ENCODE results near the gene MANEA. TPM values are rescaled to one million over a fixed set of nuclear protein-coding genes. Genes with fewer than 3 reads are reported as not detected.

Gene MANEA
- total RNA-seq, 1 experiment from 2014 or later: 15.7 TPM

GRCh38 chr6:95569560-95569959 is 7.8 kb upstream of the MANEA start:
- Histone ChIP-seq H3K4me1 (0 out of 2 replicates have a peak, but pooled peaks cover 3% of the 10 kb centered on the region), H3K4me3 (ENCODE audit: low read depth, low read length) (no peak overlapping the region), H3K9me3 (no peaks in the 10 kb centered on the region; the same call in 1 of the 2 replicates), H3K36me3 (ENCODE audit: control insufficient read depth, insufficient read depth, low read length) (no peaks in the 10 kb centered on the region), H3K27me3 (replicated peaks; ENCODE audit: control insufficient read depth, insufficient read depth, low read length) (no peaks in the 10 kb centered on the region)
- H3K27ac Mint-ChIP-seq (ENCODE audit: unreplicated experiment): no peak overlapping the region
- TF ChIP-seq, protein P1, sequence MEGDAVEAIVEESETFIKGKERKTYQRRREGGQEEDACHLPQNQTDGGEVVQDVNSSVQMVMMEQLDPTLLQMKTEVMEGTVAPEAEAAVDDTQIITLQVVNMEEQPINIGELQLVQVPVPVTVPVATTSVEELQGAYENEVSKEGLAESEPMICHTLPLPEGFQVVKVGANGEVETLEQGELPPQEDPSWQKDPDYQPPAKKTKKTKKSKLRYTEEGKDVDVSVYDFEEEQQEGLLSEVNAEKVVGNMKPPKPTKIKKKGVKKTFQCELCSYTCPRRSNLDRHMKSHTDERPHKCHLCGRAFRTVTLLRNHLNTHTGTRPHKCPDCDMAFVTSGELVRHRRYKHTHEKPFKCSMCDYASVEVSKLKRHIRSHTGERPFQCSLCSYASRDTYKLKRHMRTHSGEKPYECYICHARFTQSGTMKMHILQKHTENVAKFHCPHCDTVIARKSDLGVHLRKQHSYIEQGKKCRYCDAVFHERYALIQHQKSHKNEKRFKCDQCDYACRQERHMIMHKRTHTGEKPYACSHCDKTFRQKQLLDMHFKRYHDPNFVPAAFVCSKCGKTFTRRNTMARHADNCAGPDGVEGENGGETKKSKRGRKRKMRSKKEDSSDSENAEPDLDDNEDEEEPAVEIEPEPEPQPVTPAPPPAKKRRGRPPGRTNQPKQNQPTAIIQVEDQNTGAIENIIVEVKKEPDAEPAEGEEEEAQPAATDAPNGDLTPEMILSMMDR (IDR thresholded peaks at IDR 0.05; ENCODE audit: insufficient read depth in 1 of 2, low read depth in 1 of 2, low read length in 1 of 2, severe bottlenecking in 1 of 2, unreplicated experiment in 1 of 2): no peak
- intact Hi-C loops (cut with micrococcal nuclease; ENCODE audit: unreplicated experiment): no loop called here
- H3K9me3 Mint-ChIP-seq (ENCODE audit: unreplicated experiment): no peaks in the 10 kb centered on the region
- BruUV-seq (replicated peaks): no TSS peak
- no peaks in the 10 kb centered on the region for H3K27me3 Mint-ChIP-seq (ENCODE audit: insufficient read depth, unreplicated experiment)
- H3K36me3 Mint-ChIP-seq (ENCODE audit: insufficient read depth, unreplicated experiment): no peaks in the 10 kb centered on the region
- ChIA-PET CTCF (no interaction called here), POLR2A (no interaction called here)
- no peak for DNase-seq
- peaks cover 7% of the 10 kb centered on the region for H3K4me1 Mint-ChIP-seq (ENCODE audit: low read depth, unreplicated experiment)
- no peak overlapping the region for H3K4me3 Mint-ChIP-seq (ENCODE audit: unreplicated experiment)

GRCh38 chr6:95572098-95572497 is 5.2 kb upstream of the MANEA start:
- peaks cover 9% of the 10 kb centered on the region; the same call in 1 of the 2 replicates for H3K4me1 ChIP-seq
- Mint-ChIP-seq H3K4me1 (ENCODE audit: low read depth, unreplicated experiment) (peaks cover 7% of the 10 kb centered on the region), H3K36me3 (ENCODE audit: insufficient read depth, unreplicated experiment) (no peaks in the 10 kb centered on the region), H3K27me3 (ENCODE audit: insufficient read depth, unreplicated experiment) (no peaks in the 10 kb centered on the region), H3K4me3 (ENCODE audit: unreplicated experiment) (no peak overlapping the region), H3K27ac (ENCODE audit: unreplicated experiment) (no peak overlapping the region), H3K9me3 (ENCODE audit: unreplicated experiment) (no peaks in the 10 kb centered on the region)
- intact Hi-C loops (cut with micrococcal nuclease; ENCODE audit: unreplicated experiment): loop anchor here (10.0 kb wide), 1 partner anchor 273 kb away; no protein-coding TSS in a partner anchor
- DNase-seq: peak in 1 of 2 experiments; percentile 21
- no peaks in the 10 kb centered on the region; the same call in 1 of the 2 replicates for H3K9me3 ChIP-seq
- no peaks in the 10 kb centered on the region for H3K36me3 ChIP-seq (ENCODE audit: control insufficient read depth, insufficient read depth, low read length)
- ChIA-PET POLR2A (no interaction called here), CTCF (no interaction called here)
- TF ChIP-seq, protein P1 (IDR thresholded peaks at IDR 0.05; ENCODE audit: insufficient read depth in 1 of 2, low read depth in 1 of 2, low read length in 1 of 2, severe bottlenecking in 1 of 2, unreplicated experiment in 1 of 2): no peak
- H3K27me3 ChIP-seq (replicated peaks; ENCODE audit: control insufficient read depth, insufficient read depth, low read length): no peaks in the 10 kb centered on the region
- H3K4me3 ChIP-seq (ENCODE audit: low read depth, low read length): no peak overlapping the region
- no TSS peak for BruUV-seq (replicated peaks)

GRCh38 chr6:95574811-95575210 is 2.5 kb upstream of the MANEA start:
- H3K4me1 Mint-ChIP-seq (ENCODE audit: low read depth, unreplicated experiment): peaks cover 14% of the 10 kb centered on the region
- H3K36me3 Mint-ChIP-seq (ENCODE audit: insufficient read depth, unreplicated experiment): peaks cover 9% of the 10 kb centered on the region
- no peak overlapping the region for H3K4me3 ChIP-seq (ENCODE audit: low read depth, low read length)
- peaks cover 16% of the 10 kb centered on the region for H3K4me1 ChIP-seq
- no peaks in the 10 kb centered on the region for H3K9me3 Mint-ChIP-seq (ENCODE audit: unreplicated experiment)
- DNase-seq: no peak
- intact Hi-C loops (cut with micrococcal nuclease; ENCODE audit: unreplicated experiment): loop anchor here (5.0 to 10.0 kb wide), 2 partner anchors 270 to 292 kb away; no protein-coding TSS in a partner anchor
- H3K27me3 ChIP-seq (replicated peaks; ENCODE audit: control insufficient read depth, insufficient read depth, low read length): no peaks in the 10 kb centered on the region
- TF ChIP-seq, protein P1 (IDR thresholded peaks at IDR 0.05; ENCODE audit: insufficient read depth in 1 of 2, low read depth in 1 of 2, low read length in 1 of 2, severe bottlenecking in 1 of 2, unreplicated experiment in 1 of 2): no peak
- BruUV-seq (replicated peaks): no TSS peak
- ChIA-PET CTCF (no interaction called here), POLR2A (no interaction called here)
- H3K27me3 Mint-ChIP-seq (ENCODE audit: insufficient read depth, unreplicated experiment): no peaks in the 10 kb centered on the region
- H3K27ac Mint-ChIP-seq (ENCODE audit: unreplicated experiment): no peak overlapping the region
- peak overlapping the region; percentile 97 for H3K4me3 Mint-ChIP-seq (ENCODE audit: unreplicated experiment)
- no peaks in the 10 kb centered on the region; the same call in 1 of the 2 replicates for H3K9me3 ChIP-seq
- H3K36me3 ChIP-seq (ENCODE audit: control insufficient read depth, insufficient read depth, low read length): no peaks in the 10 kb centered on the region
